ENCODE measurements around the gene OSBPL5. TPM values are rescaled to one million over a fixed set of nuclear protein-coding genes. Genes with fewer than 3 reads are reported as not detected.
A peak's percentile ranks its signal among the peaks of the same experiment; 100 is the strongest.
"Not testable (repeated sequence)": the region's sequence is repeated elsewhere in the genome, so short reads cannot be mapped to it uniquely, and the experiment has no call there.

Gene OSBPL5
- total RNA-seq, 1 donor from 2014 or later, result 15.3 TPM

GRCh38 chr11:3086671-3087150 lies 78.4 kb downstream of the OSBPL5 start:
- ATAC-seq (ENCODE audit: poor library complexity), result peak; percentile 7
- peak; percentile 24 for DNase-seq
- intact Hi-C loops (cut with DNase I), result loop anchor here (5.0 kb wide), 1 partner anchor 34 kb away; no protein-coding TSS in a partner anchor

DNA sequence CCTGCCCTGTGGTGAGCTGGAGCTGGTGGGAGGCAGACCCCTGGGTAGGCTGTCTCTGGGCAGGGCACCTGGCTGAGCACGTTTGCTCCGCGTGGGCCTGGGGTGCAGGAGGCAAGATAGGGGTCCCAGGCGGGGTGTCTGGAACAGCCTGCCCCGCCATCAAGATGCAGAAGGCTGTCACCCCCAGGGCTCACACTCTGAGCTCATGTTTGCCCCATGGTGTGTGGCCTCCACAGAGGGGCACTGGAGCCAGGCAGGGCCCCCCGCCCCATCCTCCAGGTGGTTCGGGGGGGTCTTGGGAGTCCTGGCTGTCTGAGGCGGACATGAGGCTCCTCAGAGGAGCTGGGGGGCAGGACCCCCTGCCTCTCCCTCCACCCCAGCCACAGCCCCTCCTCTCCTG lies 79.0 kb downstream of the OSBPL5 start:
- peak; percentile 13 for DNase-seq
- intact Hi-C loops (cut with DNase I), result loop anchor here (5.0 kb wide), 1 partner anchor 34 kb away; no protein-coding TSS in a partner anchor
- no peak for ATAC-seq (ENCODE audit: poor library complexity)

DNA sequence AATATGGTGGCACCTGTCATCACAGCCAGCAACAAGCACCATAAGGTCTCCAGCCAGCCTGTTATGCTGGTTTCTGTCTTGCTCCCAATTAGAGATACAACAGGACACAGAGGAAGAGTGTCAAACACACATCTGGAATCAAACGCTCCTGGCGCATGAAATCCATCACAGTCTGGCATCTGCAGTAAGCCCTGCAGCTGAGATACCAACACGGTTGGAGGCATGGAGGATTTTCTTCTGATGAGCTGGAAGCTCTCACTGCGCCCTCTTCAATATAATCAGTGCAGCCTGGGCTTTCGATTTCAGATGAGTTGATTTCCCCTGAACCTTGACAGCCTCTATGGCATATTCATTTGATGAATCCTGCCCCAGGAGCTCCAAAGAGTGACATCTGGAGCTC lies 80.1 kb downstream of the OSBPL5 start:
- ATAC-seq (ENCODE audit: poor library complexity) (no peak), DNase-seq (peak; percentile 8)
- intact Hi-C loops (cut with DNase I), result loop anchor here (5.0 kb wide), 1 partner anchor 33 kb away; no protein-coding TSS in a partner anchor

GRCh38 chr11:3083321-3083720 lies 81.8 kb downstream of the OSBPL5 start:
- intact Hi-C loops (cut with DNase I), result no loop called here
- DNase-seq, result peak; percentile 17
- ATAC-seq (ENCODE audit: poor library complexity), result no peak

DNA sequence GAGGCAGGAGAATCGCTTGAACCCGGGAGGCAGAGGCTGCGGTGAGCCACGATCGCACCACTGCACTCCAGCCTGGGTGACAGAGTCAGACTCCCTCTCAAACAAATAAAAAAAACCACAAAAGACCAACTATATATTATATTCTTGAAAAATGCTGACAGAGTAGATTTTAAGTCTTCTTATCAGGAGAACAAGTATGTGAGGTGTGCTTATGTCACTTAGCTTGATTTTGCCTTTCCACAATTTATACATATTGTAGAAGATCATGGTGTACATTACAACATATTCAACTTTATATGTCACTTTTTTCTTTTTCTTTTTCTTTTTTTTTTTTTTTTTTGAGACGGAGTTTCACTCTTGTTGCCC lies 83.7 kb downstream of the OSBPL5 start:
- intact Hi-C loops (cut with DNase I), result no loop called here
- ATAC-seq (ENCODE audit: poor library complexity) (no peak), DNase-seq (no peak)

GRCh38 chr11:3080733-3081385 lies 84.3 kb downstream of the OSBPL5 start:
- intact Hi-C loops (cut with DNase I), result no loop called here
- peak; percentile 22 for DNase-seq
- ATAC-seq (ENCODE audit: poor library complexity), result no peak

- ATAC-seq (ENCODE audit: poor library complexity), result no peak
- intact Hi-C loops (cut with DNase I), result no loop called here
- DNase-seq, result no peak
Measured at GRCh38 chr11:3080104-3080503, 85.0 kb downstream of the OSBPL5 start.

- ATAC-seq (ENCODE audit: poor library complexity) (no peak), DNase-seq (peak; percentile 10)
- intact Hi-C loops (cut with DNase I), result no loop called here
Measured at GRCh38 chr11:3077846-3078440, 87.2 kb downstream of the OSBPL5 start.

DNA sequence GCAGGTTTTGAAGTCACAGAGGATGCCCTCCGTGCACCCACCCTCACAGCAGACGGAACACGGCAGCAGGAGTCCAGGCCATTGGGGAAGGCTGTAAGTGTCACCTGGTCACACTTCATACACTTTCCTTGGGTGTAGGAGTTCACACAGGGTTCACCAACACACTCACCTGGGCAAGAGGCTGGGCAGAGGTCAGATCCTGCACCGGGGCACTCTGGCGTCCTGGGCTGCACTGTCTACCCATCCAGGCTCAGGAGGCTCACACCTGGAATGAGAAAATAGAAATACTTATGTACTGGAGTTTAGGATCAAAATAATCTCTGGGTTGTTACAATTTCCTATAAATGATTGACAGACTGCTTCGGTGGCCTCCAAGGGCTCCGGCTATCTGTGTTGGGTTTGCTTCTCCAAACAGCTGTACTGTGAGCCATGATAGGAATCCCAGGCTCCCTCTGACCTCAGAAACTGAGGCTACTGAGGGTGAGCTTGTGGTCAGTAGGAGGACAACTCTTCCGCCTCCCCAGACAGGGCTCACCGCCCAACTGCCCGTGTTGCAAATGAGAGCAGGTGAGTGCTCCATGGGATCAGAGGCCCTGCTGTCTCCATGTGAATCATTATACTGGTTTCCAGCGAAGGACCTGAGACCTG lies 87.8 kb downstream of the OSBPL5 start:
- ATAC-seq (ENCODE audit: poor library complexity), result no peak
- intact Hi-C loops (cut with DNase I), result no loop called here
- peak; percentile 10 for DNase-seq

DNA sequence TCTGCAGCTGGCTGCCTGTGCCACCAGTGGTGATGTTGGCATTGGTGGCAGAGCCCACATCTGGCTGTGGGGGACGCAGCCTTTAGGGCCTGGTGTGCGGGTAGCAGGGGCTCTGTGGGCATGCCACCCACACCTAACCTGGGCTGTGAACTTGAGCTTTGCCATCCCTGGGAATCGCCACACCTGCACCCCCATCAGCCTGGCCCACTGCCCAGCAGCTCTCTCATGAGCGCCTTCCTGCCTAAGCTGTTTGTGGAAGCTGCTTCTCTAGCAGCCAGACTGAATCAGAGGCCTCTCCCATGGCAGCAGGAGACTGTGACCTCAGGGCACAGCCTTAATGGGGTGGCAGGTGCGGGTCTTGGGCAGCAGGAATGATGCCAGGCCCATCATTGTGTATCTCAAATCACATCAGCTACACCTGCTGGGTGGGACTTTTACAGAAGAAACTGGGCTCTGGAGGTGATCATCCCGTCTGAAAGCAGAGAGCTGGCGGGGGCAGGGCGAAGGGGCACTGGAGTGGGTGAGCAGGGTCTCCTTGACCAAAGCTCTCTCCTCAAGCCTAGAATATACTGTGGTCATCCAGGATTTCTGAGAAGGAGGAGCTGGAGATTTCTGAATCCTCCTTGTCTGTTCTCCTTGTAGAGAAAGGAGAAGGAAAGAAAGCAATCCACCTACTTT lies 90.1 kb downstream of the OSBPL5 start:
- ATAC-seq (ENCODE audit: poor library complexity) (no peak), DNase-seq (peak; percentile 60)
- intact Hi-C loops (cut with DNase I), result no loop called here

GRCh38 chr11:3073029-3073435 lies 92.1 kb downstream of the OSBPL5 start:
- peak; percentile 7 for DNase-seq
- ATAC-seq (ENCODE audit: poor library complexity), result peak; percentile 27
- intact Hi-C loops (cut with DNase I), result no loop called here

DNA sequence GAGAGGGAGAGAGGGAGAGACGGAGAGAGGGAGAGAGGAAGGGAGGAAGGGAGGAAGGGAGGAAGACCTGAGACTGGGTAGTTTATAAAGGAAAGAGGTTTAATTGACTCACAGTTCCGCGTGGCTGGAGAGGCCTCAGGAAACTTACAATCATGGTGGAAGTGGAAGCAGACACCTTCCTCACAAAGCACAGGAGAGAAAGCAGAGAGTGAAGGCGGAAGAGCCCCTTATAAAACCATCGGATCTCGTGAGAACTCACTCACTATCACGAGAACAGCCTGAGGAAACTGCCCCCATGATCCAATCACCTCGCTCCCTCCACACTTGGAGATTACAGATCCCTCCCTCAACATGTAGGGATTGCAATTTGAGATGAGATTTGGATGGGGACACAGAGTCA lies 95.7 kb downstream of the OSBPL5 start:
- ATAC-seq (ENCODE audit: poor library complexity) (no peak), DNase-seq (no peak)
- intact Hi-C loops (cut with DNase I), result no loop called here

DNA sequence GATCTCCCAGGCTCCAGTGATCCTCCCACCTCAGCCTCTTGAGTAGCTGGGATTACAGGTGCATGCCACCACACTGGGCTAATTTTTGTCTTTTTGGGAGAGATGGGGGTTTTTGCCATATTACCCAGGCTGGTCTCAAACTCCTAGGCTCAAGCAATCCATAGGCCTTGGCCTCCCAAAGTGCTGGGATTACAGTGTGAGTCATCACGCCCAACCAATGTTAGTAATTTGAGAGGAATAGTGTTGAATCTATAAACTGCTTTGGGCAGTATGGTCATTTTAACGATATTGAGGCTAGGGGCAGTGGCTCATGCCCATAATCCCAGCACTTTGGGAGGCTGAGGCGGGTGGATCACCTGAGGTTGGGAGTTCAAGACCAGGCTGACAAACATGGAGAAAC lies 98.8 kb downstream of the OSBPL5 start:
- ATAC-seq (ENCODE audit: poor library complexity); intact Hi-C loops (cut with DNase I): not testable (repeated sequence)
- DNase-seq, result peak; percentile 3

- intact Hi-C loops (cut with DNase I); ATAC-seq (ENCODE audit: poor library complexity); DNase-seq: not testable (repeated sequence)
Measured at GRCh38 chr11:3064709-3065108, 100.4 kb downstream of the OSBPL5 start.

- intact Hi-C loops (cut with DNase I); ATAC-seq (ENCODE audit: poor library complexity): not testable (repeated sequence)
- peak; percentile 16 for DNase-seq
Measured at GRCh38 chr11:3063876-3064275, 101.2 kb downstream of the OSBPL5 start.

DNA sequence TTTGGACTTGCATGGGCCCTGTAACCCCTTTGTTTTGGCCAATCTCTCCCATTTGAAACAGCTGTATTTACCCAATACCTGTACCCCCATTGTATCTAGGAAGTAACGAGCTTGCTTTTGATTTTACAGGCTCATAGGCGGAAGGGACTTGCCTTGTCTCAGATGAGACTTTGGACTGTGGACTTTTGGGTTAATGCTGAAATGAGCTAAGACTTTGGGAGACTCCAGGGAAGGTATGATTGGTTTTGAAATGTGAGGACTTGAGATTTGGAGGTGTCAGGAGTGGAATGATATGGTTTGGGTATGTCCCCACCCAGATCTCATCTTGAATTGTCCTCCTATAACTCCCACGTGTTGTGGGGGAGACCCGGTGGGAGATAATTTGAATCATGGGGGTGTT lies 101.7 kb downstream of the OSBPL5 start:
- ATAC-seq (ENCODE audit: poor library complexity); DNase-seq; intact Hi-C loops (cut with DNase I): not testable (repeated sequence)

- intact Hi-C loops (cut with DNase I), result no loop called here
- no peak for ATAC-seq (ENCODE audit: poor library complexity)
Measured at GRCh38 chr11:3060436-3061025, 104.6 kb downstream of the OSBPL5 start.

GRCh38 chr11:3058753-3059664 lies 106.1 kb downstream of the OSBPL5 start:
- ATAC-seq (ENCODE audit: poor library complexity) (no peak), DNase-seq (no peak)
- intact Hi-C loops (cut with DNase I), result no loop called here

More at GRCh38 chr11:3060436-3061025, 104.6 kb downstream of the OSBPL5 start:
- DNase-seq, result no peak

Data from Right ventricle myocardium superior (tissue), 1 donor.